Activated CD4-positive, alpha-beta T cell treated with anti-CD3 and anti-CD28 coated beads, Interleukin-2, amount 50 U/mL, for 16 hours (primary cell): ENCODE data around the gene ADAMTS19.
"Not testable (repeated sequence)": the region's sequence is repeated elsewhere in the genome, so short reads cannot be mapped to it uniquely, and the experiment has no call there.

Source experiments
- DNase-seq: peaks from one replicate; pipeline ENCODE4 v3.0.0-alpha.2; 2020

The ADAMTS19 gene

DNA sequence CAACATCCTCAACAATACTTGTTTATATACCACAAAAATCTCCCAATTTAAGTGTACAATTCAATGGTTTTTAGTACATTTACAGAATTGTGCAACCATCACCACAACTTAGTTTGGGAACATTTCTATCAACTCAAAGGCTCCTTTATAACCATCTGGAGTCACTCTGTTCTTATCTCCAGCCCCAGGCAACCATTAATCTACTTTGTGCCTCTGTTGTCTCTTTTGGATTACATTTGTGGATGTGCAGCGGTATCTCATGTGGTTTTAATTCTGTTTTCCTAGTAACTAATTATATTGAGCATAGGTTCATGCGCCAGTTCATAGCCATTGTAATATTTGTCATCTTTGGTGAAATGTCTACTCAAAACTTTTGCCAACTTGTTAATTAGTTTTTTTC, 14.4 kb downstream of the ADAMTS19 start:
- no peak for DNase-seq

GRCh38 chr5:129476751-129477150, 16.7 kb downstream of the ADAMTS19 start:
- DNase-seq = no peak

GRCh38 chr5:129477532-129477931, 17.4 kb downstream of the ADAMTS19 start:
- DNase-seq = no peak

GRCh38 chr5:129481161-129481560, 21.1 kb downstream of the ADAMTS19 start:
- no peak for DNase-seq

- no peak for DNase-seq
These were observed 36.3 kb downstream of the ADAMTS19 start for GRCh38 chr5:129496421-129496820.

DNA sequence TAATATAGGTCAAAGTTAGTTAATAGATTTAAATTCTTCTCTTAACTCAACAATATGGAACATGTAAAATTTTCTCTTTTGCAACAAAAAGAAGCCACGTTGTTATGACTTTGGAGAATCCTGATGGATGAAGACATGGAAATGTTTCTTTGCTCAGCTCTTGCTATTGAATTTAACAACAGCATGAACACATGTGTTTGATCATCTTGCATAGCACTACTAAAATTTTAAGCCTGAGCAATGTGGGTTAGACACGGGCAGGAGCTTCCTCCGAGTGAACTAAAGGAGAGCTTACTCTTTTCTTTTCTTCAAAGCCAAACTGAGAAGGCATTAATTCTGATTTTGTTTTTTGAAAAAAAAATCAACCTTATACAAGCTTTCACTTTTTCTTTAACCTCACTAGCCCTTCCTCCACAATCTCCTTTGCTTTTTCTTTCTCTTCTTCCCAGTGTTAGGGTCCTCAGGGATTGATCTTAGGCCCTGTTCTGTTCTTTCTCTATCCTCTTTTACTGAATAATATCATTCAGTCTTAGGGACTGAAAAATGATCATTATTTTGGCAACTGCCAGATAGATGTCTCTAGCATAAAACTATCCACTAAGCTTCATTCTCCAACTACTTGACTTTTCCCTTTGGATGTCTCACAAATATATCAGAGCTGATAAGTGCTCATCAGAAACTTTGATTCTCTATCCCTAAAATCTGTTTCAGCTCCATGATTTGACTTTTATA, 36.9 kb downstream of the ADAMTS19 start:
- no peak for DNase-seq

- no peak for DNase-seq
These were observed 39.2 kb downstream of the ADAMTS19 start for GRCh38 chr5:129499208-129499852.

- no peak for DNase-seq
These were observed 40.0 kb downstream of the ADAMTS19 start for GRCh38 chr5:129500101-129500500.

DNA sequence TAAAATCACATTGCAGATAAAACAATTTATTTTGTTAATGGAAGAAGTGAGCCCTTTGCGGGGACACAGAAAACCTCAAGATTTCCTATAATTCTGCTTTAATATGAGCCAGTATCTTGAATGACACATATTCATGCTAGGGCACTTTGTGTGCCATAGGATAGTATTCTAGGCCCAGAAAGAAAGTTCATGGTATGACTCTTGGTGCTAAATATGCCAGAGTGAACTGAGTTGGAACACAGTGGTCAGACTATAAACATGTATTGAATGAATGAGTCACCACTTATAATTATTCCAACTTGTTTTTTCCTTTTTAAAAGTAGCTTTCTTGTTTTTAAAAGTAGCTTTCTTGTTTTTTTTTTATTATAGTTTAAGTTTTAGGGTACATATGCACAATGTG, 46.0 kb downstream of the ADAMTS19 start:
- no peak for DNase-seq

DNA sequence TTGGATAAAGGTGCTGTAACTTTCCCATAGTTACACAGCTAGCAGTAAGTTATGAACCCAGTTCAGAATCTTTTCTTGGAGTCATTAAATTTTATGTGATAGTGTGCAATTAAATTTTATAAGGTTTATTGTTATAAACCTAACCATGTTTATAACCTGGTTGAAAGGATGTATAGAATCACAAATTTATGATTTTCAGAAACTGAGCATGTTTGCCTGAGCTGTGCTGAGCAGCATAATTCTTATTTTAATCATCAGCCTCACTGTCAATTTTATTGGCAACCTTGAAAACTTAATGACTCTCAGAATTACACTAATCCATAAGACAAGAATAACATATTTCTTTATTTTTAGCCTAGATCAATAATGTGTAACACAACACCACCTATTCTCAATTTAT, 46.9 kb downstream of the ADAMTS19 start:
- no peak for DNase-seq

DNA sequence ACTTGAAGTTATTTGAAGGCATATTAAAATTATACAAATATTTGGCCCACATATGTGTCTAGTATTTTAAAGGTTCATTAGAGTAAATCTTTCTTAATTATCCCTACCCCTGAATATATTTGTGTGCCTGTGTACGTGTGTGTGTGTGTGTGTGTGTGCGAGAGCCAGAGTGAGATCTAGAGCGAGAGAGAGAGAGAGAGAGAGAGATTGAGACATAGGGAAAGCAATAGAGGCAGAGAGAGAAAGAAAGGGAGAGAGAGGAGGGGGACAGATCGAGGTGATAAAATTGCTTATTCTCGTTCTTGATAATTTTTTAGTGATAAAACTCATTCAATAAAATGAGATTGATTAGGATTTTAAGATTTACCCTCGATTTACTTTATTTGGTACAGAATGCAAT, 47.4 kb downstream of the ADAMTS19 start:
- DNase-seq = no peak

GRCh38 chr5:129508606-129509005, 48.5 kb downstream of the ADAMTS19 start:
- no peak for DNase-seq

GRCh38 chr5:129509363-129509975, 49.4 kb downstream of the ADAMTS19 start:
- DNase-seq = no peak

DNA sequence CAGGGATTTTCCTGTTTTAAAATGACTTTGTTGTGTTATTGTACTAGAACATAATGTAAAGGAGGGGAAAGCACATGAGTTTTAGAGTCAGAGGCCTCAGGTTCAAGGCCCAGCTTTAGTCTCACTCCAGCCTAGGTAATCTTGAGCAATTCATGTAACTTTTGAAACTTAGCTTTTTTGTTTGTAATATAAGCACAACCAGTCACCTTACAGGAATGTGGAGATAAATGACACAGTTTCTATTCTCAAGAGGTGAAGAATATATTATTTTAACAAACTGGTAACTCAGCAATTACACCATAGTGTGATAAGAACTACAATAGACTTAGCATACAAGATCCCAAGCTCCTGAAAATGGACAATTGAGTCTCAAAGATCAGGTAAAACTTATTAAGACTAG, 51.2 kb downstream of the ADAMTS19 start:
- DNase-seq = no peak

DNA sequence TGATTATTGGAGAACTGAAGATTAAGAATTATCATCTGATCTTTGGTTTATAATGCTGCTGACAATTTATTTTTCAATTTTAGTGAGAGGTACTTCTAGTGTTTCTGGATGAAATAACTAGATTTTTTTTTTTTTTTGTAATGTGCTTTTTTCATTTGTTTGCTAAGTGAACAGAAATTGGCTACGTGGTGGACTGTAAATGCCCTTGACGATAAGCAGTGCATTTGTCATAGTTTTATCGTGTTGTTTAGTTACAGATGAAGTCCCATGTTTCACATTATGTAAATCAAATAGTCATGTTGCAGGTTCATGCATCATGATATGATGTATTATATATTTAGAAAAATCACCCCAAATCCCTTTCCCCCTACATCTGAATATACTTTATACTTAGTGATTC, 81.0 kb downstream of the ADAMTS19 start:
- no peak for DNase-seq

GRCh38 chr5:129541648-129542251, 81.7 kb downstream of the ADAMTS19 start:
- DNase-seq = no peak

- DNase-seq = no peak
These were observed 87.0 kb downstream of the ADAMTS19 start for GRCh38 chr5:129547137-129547536.

DNA sequence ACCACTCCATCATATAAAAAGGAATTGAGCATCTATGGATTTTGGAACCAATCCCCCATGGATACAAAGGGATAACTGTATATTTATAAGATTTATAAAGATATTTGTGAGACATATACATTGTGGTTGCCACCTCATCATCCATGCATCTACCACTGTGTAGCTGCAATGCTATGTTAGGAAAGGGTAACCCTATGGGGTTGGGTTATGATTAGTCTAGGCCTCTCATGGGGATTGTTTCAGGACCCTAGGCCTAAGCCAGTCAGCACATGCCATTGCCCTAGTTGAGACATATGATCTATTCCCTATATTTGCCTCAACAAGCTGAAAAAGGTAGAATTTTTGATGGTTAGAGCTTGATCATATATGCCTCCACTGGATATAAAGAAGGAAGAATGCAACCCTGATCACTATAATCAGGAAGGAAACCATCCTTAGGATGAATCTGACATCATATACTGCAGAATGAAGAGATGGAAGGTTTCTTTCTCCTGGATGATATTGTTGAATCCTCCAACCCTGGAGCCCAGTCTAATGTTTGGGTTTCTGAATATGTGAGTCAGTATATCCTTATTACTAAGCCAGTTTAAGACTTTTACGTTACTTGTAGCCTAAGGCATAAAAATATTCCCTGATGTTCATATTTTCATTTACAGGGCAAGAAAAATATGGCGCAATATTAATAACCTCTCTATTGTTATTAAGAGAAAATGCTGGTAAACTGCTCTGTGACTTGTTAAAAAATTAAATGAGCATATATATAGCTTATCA, 94.2 kb downstream of the ADAMTS19 start:
- no peak for DNase-seq

- no peak for DNase-seq
These were observed 103.5 kb downstream of the ADAMTS19 start for GRCh38 chr5:129563585-129563984.

- DNase-seq = no peak
These were observed 109.2 kb downstream of the ADAMTS19 start for GRCh38 chr5:129569295-129569694.

DNA sequence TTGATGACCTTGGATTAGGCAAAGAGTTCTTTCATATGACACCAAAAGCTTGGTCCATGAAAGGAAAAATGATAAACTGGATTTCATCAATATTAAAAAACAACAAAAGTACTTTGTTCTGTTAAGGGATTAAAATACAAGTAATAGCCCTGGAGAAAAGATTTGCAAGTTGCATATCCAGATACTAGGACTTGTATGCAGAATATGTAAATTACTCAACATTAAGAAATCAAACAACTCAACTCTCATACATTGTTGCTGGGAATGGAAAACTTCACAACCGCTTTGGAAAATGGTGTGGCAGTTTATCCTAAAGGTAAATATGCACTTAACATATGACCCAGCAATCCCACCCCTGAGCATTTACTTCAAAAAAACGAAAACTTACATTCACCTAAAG, 112.0 kb downstream of the ADAMTS19 start:
- no peak for DNase-seq

DNA sequence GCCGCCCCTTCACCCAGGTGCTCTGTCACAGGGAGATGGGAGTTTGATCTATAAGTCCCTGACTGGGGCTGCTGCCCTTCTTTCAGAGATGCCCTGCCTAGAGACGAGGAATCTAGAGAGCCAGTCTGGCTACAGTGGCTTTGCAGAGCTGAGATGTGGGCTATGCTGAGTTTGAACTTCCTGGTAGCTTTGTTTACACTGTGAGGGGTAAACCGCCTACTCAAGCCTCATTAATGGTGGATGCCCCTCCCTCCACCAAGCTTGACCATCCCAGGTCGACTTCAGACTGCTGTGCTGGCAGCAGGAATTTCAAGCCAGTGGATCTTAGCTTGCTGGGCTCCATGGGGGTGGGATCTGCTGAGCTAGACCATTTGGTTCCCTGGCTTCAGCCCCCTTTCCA, 124.4 kb downstream of the ADAMTS19 start:
- not testable (repeated sequence) for DNase-seq

DNA sequence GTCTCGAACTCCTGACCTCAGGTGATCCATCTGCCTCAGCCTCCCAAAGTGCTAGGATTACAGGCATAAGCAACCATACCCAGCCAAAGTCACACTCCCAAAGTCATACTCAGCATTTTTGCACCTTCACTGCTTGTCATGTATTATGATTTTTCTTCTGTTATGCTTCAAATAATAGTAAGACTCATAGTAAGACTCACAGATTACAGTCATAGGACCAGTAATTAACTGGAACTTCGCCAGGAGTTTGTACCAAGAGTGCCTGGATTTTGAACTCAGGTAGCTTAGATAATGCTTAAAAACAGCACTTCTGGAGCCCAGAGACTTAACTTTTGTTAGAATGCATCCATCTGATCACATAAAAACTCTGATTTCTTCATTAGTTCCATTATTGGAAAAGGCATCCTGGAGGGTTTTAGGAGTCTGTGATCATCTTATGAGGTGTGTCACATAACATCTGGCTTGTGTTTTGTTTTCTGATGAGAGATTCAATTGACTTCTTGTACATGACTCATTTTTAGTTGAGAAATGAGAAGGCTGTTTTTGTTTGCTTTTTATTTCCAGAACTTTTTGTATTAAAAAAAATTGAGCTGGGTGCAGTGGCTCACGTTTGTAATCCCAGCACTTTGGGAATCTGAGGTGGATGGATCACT, 131.5 kb downstream of the ADAMTS19 start:
- no peak for DNase-seq
